NCI-H524 treated with DMSO at 0.1 percent for 48 hours (cell line): ENCODE data around the gene AADACL4.
"Not testable (repeated sequence)": the region's sequence is repeated elsewhere in the genome, so short reads cannot be mapped to it uniquely, and the experiment has no call there.

Experiments used
- DNase-seq: peaks from one replicate; lab custom pipeline; 2025; lab: John Stamatoyannopoulos, UW

AADACL4 gene

GRCh38 chr1:12629985-12630760, 13.7 kb upstream of the AADACL4 start:
- DNase-seq = no peak

DNA sequence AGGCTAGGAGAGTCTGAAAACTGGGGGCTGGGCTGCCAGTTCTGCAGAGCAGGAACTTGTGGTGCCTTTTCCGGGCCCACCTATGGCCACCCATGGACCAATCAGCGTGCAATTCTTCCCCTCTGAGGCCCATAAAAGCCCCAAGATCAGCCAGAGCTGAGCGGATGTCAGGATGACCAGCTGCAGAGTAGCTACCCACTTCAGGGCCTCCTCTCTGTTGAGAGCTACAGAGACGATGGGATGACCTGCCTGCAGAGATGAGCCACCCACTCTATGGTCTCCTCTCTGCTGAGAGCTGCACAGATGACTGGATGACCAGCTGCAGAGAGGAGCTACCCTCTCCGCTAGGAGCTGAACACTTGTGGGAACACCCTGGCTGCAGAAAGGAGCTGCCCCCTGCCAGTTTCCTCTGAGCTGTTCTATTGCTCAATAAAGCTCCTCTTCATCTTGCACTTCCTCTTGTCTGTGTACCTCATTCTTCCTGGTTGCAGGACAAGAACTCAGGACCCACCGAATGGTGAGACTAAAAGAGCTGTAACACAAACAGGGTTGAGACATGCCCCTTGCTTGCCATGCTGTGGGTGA, 12.8 kb upstream of the AADACL4 start:
- no peak for DNase-seq

GRCh38 chr1:12631571-12631970, 12.3 kb upstream of the AADACL4 start:
- DNase-seq = no peak

- no peak for DNase-seq
These were observed 9.7 kb upstream of the AADACL4 start for GRCh38 chr1:12634156-12634555.

DNA sequence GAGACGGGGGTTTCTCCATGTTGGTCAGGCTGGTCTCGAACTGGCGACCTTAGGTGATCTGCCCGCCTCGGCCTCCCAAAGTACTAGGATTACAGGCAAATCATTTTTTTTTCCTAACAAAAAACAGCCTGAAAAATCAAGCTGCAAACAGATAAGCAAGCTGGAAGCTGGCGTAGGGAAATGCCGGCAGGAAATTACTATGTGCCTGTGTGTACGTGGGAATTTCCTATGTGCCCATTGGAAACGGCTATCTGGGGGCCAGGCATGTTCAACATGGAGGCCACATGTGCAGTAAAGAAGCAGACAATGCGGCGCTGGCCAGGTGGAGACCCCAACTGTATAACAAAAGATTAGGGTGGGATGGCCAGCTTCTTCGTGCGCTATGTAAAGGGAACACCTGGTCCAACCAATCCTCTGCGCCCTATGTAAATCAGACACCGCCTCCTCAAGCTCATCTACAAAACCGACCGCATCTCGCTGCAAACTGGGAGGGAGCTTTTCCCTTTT, 9.1 kb upstream of the AADACL4 start:
- no peak for DNase-seq

GRCh38 chr1:12636098-12636950, 7.6 kb upstream of the AADACL4 start:
- no peak for DNase-seq

DNA sequence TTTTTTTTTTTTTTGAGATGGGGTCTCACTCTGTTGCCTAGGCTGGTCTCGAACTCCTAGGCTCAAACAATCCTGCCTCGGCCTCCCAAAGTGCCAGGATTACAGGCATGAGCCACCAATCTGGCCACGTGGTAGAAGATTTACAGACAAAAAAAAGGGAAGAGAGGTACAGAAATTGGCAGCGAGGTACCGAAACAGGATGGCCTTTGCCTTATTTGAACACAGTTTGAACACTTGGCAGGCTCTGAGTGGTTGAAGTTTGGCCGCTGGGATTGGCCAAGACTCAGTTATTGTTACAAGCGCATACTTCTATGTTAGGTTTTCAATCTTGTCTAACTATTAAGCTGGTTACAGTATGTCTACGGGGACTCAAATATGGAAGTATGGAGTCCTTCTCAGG, 6.2 kb upstream of the AADACL4 start:
- no peak for DNase-seq

DNA sequence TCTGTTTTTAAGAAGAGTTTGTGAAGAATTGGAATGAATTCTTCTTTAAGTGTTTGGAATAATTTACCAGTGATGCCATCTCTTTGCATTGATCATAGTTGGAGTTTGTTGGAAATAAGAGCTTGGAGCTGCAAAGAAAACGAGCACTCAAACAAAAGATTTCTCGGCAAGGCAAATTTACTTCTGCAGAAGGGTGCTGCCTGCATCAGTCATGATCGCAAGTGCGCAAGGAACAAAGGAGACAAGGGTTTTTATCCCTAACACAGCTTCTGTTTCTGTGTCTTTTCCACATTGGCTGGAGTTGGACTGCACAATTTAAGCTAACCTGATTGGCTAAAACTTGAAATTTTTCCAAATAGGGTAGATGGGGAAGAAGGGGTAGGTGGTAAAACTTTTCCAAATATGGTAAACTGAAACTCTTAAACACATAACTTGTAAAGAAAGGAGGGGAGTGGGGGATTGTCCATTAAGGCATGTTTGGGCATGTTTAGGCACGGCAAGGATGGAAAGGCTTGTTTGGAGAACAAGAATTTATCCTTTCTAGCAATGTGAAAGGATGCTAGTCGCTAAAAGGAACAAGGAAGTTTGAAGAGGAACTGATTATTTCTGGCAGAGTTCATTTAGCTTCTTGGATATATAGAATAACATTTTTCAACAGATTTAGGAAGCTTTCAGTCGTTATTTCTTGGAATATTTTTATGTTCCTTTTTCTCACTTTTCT, 3.5 kb upstream of the AADACL4 start:
- DNase-seq = no peak

- no peak for DNase-seq
These were observed 3.0 kb upstream of the AADACL4 start for GRCh38 chr1:12640958-12641272.

DNA sequence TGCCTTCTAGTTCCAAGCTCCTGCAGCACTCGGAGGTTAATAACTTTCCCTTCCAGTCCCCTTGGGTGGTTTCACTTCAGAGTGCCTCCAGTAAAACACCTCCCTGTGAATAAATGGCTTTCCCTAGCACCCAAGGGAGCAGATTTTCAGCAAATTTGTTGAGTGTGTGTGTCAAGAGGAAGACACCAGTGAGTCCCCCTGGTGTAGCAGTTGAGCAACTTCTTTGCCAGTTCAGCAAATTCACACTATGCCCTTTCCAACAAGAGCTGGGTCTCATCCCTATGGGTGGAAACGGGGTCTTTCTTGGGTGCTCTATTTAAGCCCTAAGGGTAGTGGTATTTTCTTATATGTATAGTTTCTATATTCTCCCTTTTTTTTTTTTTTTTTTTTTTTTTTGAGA, 806 bp upstream of the AADACL4 start:
- DNase-seq = no peak

DNA sequence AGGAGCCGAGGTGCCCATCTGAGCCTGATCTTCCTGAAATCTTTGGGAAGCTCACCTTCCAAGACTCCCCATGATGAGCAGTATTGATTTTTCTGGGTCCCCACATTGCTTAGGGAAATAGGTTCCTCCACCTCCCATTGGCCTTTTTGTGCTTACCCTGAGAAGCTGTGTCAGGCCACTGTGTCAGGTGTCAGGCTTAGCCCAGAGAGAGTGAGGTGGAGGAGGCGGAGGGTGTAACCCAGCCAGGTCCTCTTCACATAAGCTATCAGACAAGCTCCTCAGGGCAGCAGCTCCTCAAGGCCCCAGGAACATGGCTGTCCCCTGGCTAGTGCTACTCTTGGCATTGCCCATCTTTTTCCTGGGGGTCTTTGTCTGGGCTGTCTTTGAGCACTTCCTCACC, 352 bp downstream of the AADACL4 start:
- no peak for DNase-seq

- no peak for DNase-seq
These were observed 944 bp downstream of the AADACL4 start for GRCh38 chr1:12644829-12645228.

- DNase-seq = not testable (repeated sequence)
These were observed 1.5 kb downstream of the AADACL4 start for GRCh38 chr1:12645401-12645800.

GRCh38 chr1:12648741-12649140, 4.9 kb downstream of the AADACL4 start:
- no peak for DNase-seq

- no peak for DNase-seq
These were observed 6.1 kb downstream of the AADACL4 start for GRCh38 chr1:12649971-12650421.

- no peak for DNase-seq
These were observed 10.2 kb downstream of the AADACL4 start for GRCh38 chr1:12654004-12654567.

- DNase-seq = no peak
These were observed 10.8 kb downstream of the AADACL4 start for GRCh38 chr1:12654657-12655056.

GRCh38 chr1:12656575-12656974, 12.7 kb downstream of the AADACL4 start:
- DNase-seq = no peak

DNA sequence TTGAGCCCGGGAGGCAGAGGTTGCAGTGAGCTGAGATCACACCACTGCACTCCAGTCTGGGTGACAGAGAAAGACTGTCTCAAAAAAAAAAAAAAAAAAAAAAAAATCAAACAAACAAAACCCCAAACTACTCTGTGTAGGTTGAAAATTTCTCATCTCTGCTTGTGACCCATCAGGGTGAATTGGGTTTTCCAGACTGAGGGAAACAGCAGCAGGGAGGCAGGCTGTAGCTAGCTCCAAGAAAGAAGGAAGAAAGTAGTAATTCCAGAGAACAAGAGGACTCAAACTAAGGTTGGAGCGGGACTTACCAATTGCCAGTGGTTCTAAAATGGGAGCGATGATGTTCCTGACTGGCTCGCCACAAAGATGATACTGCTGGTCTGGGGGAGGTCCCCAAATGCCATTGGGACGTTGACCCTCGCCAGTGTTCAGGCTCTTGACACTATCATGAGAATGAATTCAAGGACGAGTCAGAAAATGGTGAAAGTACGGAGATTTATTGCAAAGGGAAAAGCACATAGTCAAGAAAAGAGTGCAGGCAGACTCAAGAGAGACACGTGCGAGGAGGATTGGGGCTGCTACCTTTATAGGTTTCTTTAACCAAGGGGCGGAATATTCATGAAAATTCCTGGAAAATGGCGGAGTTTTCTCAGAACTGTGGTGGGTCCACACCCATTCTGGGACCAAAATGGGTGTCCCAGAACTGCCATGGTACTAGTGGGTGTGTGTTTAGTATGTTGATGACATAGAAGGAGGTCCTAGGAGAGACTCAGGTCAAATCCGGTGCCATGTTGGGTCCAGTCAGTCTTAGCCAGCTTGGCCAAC, 13.4 kb downstream of the AADACL4 start:
- DNase-seq = no peak

DNA sequence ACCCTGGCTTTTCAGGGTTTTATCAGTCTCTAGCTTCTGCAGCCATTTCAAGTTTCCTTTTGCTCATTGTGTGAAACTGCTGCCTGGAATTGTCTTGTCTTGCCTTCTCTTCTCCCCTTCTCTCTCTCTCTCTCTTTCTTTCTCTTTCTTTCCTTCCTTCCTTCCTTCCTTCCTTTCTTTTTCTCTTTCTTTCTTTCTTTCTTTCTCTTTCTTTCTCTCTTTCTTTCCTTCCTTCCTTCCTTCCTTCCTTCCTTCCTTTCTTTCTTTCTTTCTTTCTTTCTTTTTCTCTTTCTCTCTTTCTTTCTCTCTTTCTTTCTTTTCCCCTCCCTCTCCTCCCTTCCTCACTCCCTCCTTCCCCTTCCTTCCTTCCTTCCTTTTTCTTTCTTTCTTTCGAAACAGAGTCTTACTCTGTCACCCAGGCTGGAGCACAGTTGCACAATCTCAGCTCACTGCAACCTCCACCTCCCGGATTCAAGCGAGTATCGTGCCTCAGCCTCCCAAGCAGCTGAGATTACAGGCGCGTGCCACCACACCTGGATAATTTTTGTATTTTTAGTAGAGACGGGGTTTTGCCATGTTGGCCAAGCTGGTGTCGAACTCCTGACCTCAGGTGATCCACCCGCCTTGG, 14.1 kb downstream of the AADACL4 start:
- DNase-seq = not testable (repeated sequence)
